Aorta (tissue), 5 donors: ENCODE measurements around the gene FARP1. TPM values are rescaled to one million over a fixed set of nuclear protein-coding genes. Genes with fewer than 3 reads are reported as not detected.
A peak's percentile ranks its signal among the peaks of the same experiment; 100 is the strongest.

ENCODE experiments used
- ATAC-seq: fragments of 200-7000 bp; cut with Tn5 transposase; one replicate; pipeline ENCODE4 v1.9.1; 2022; ENCODE audit warnings: moderate library complexity; ENCODE audit not compliant: low FRiP score
- DNase-seq, 2 donors: peaks; one replicate each; pipeline ENCODE4 v3.0.0-alpha.2; 2020
- H3K27ac ChIP-seq, 2 donors: one replicate each; pipeline ENCODE4 v1.5.1; 2013; ENCODE audit warnings: low read length in 2 of 2, mild to moderate bottlenecking in 2 of 2, moderate library complexity in 2 of 2, control low read depth in 1 of 2, inconsistent platforms in 1 of 2, low read depth in 1 of 2
- H3K27me3 ChIP-seq, 2 donors: one replicate each; pipeline ENCODE4 v1.6.1; 2013; ENCODE audit warnings: control low read depth in 1 of 2, low read length in 1 of 2, mild to moderate bottlenecking in 1 of 2, moderate library complexity in 1 of 2; ENCODE audit not compliant: insufficient read depth in 2 of 2, control insufficient read depth in 1 of 2
- H3K36me3 ChIP-seq, 2 donors: one replicate each; pipeline ENCODE4 v1.6.1; 2013; ENCODE audit warnings: control low read depth in 1 of 2, low read length in 1 of 2, mild to moderate bottlenecking in 1 of 2; ENCODE audit not compliant: insufficient read depth in 2 of 2, control insufficient read depth in 1 of 2
- H3K4me1 ChIP-seq, 2 donors: one replicate each; pipeline ENCODE4 v1.6.1; 2013; ENCODE audit warnings: low read length in 2 of 2, control low read depth in 1 of 2, mild to moderate bottlenecking in 1 of 2, moderate library complexity in 1 of 2; ENCODE audit not compliant: insufficient read depth in 2 of 2, control insufficient read depth in 1 of 2
- H3K4me3 ChIP-seq, 2 donors: one replicate each; pipeline ENCODE4 v1.5.1; 2013; ENCODE audit warnings: low read length in 2 of 2, control low read depth in 1 of 2, mild to moderate bottlenecking in 1 of 2
- H3K9me3 ChIP-seq: one replicate; pipeline ENCODE4 v1.6.1; 2013; ENCODE audit warnings: mild to moderate bottlenecking, low read length; ENCODE audit not compliant: control insufficient read depth
- WGBS, 2 donors: extraction: QIAGEN DNeasy Blood & Tissue Kit; methylation state at CpG; one replicate each; pipeline ENCODE4 v1.1.7; 2013; 5-methylcytosine and 5-hydroxymethylcytosine counted together
- intact Hi-C, 2 donors: fragments of 100-400 bp; cut with DNase I; formaldehyde crosslinking; loops; one replicate each; pipeline versions ENCODE4 v1.14.2 to v1.15.0; 2022
- polyA plus RNA-seq, 2 donors: library from polyadenylated mRNA; stranded (reverse); fragments of 200-250 nt; gene quantifications; one replicate each; pipeline ENCODE4 v1.2.3, GENCODE V29; 2013
- total RNA-seq, 2 donors: library from RNA; stranded (reverse); fragmentation: NEBNext Ultra II Directional; extraction: Animal tissue kit (Norgen Biotek cat#: 25700); gene quantifications; one replicate each; pipeline ENCODE4 v1.2.1, GENCODE V29; 2021
- donor health status: healthy with polysubstance abuse.
- donor health status: Bipolar disorder and iron deficiency.
- donor health status: DM: no; HTN: no; CAD: no.
- donor health status: DM: no; HTN: no; CAD: no.
- donor health status: DM: yes; HTN: yes; CAD: no.

The FARP1 gene
- total and polyA plus RNA-seq, 4 donors = 3.3 to 41.7 (median 23.7) TPM

GRCh38 chr13:98434060-98434459 lies 291.2 kb downstream of the FARP1 start:
- Histone ChIP-seq H3K9me3 (no peaks in the 10 kb centered on the region), H3K27ac (no peak overlapping the region), H3K4me1 (no peaks in the 10 kb centered on the region), H3K4me3 (no peak overlapping the region), H3K27me3 (no peaks in the 10 kb centered on the region), H3K36me3 (no peaks in the 10 kb centered on the region)
- WGBS, 2 donors = 82 to 83% methylated on average over 6 of the region's 6 CpGs
- DNase-seq = no peak
- intact Hi-C loops = loop anchor here in 1 of 2 donors (10.0 kb wide), 1 partner anchor 579 kb away; no protein-coding TSS in a partner anchor
- ATAC-seq = no peak

- H3K4me1 ChIP-seq = no peaks in the 10 kb centered on the region
- 67 to 69% methylated on average over 11 of the region's 11 CpGs for WGBS, 2 donors
- ATAC-seq (no peak), DNase-seq (no peak)
- intact Hi-C loops = loop anchor here in 1 of 2 donors (10.0 kb wide), 1 partner anchor 581 kb away; no protein-coding TSS in a partner anchor
- H3K36me3 ChIP-seq = no peaks in the 10 kb centered on the region
- H3K27me3 ChIP-seq = no peaks in the 10 kb centered on the region
- H3K9me3 ChIP-seq = no peaks in the 10 kb centered on the region
- no peak overlapping the region for H3K4me3 ChIP-seq
- no peak overlapping the region for H3K27ac ChIP-seq
Measured at GRCh38 chr13:98435376-98435775, 292.5 kb downstream of the FARP1 start.

GRCh38 chr13:98436233-98436910 lies 293.5 kb downstream of the FARP1 start:
- H3K4me3 ChIP-seq = no peak overlapping the region
- H3K27ac ChIP-seq = no peak overlapping the region
- ATAC-seq = no peak
- WGBS, 2 donors = 86 to 88% methylated on average over 12 of the region's 12 CpGs
- DNase-seq = peak in 1 of 2 donors; percentile 15
- no peaks in the 10 kb centered on the region for H3K4me1 ChIP-seq
- H3K36me3 ChIP-seq = no peaks in the 10 kb centered on the region
- intact Hi-C loops = loop anchor here in 1 of 2 donors (10.0 kb wide), 1 partner anchor 582 kb away; no protein-coding TSS in a partner anchor
- H3K27me3 ChIP-seq = no peaks in the 10 kb centered on the region
- no peaks in the 10 kb centered on the region for H3K9me3 ChIP-seq

DNA sequence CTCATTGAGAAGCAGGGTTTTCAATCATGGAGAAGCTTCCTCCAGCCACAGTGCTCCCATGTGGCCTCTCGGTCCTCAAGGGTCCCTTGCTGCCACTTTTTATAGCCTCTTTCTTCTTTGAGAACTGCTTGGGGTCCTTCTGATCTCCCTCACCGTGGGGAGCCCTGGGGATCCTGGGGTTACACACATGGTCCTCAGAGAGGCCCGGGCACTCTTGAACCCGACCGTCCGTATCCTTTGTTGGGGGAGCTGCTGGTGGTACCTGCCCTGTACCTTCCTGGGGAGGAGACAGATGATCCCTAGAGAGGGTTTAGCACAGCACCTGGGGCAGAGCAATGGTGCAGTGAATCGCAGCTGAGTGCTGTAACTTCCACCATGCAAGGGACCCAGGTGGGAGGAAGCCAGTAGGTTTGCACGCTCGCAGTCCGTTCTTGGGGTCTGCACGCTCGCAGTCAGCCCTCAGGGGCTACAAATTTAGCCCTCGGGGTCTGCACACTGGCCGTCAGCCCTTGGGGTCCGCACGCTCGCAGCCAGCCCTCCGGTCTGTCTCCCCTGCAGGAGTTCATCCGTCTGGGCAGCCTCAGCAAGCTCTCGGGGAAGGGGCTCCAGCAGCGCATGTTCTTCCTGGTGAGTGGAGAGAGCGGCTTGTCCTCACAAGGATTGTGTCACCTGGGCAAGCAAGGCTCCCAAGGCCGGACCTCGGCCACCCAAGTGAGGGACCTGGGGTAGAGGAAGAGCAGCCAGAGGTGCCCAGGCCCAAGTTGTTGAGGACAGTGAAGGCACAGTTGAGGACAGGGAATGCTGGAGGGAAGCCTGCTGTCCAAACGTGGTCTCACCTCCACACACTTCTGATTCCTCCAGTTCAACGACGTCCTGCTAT lies 295.6 kb downstream of the FARP1 start:
- intact Hi-C loops = loop anchor here in 1 of 2 donors (10.0 kb wide), 1 partner anchor 584 kb away; no protein-coding TSS in a partner anchor
- no peaks in the 10 kb centered on the region for H3K9me3 ChIP-seq
- ATAC-seq (no peak), DNase-seq (peak in 1 of 2 donors; percentile 61)
- H3K4me3 ChIP-seq = no peak overlapping the region
- no peaks in the 10 kb centered on the region for H3K36me3 ChIP-seq
- H3K4me1 ChIP-seq = no peaks in the 10 kb centered on the region
- no peaks in the 10 kb centered on the region for H3K27me3 ChIP-seq
- 96% methylated on average over 27 of the region's 27 CpGs for WGBS, 2 donors
- no peak overlapping the region for H3K27ac ChIP-seq

GRCh38 chr13:98439126-98439828 lies 296.4 kb downstream of the FARP1 start:
- DNase-seq = peak; percentile 17 to 65
- Histone ChIP-seq H3K36me3 (no peaks in the 10 kb centered on the region), H3K27me3 (no peaks in the 10 kb centered on the region), H3K4me1 (no peaks in the 10 kb centered on the region), H3K27ac (no peak overlapping the region), H3K4me3 (no peak overlapping the region), H3K9me3 (no peaks in the 10 kb centered on the region)
- no peak for ATAC-seq
- intact Hi-C loops = loop anchor here in 1 of 2 donors (10.0 kb wide), 1 partner anchor 584 kb away; no protein-coding TSS in a partner anchor
- 93 to 95% methylated on average over 31 to 32 of the region's 32 CpGs for WGBS, 2 donors

DNA sequence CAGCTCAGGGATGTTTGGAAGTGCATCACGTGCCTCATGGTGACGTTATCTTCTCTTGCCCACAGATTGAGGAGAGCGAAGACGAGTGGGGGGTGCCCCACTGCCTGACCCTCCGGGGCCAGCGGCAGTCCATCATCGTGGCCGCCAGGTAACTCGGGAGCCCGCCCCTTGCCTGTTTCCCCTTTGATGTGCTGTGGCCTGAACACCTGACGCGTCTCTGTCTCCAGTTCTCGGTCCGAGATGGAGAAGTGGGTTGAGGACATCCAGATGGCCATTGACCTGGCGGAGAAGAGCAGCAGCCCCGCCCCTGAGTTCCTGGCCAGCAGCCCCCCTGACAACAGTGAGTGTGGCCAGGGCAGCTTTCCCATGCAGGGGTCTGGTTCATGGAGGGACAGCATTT lies 297.0 kb downstream of the FARP1 start:
- DNase-seq (peak in 1 of 2 donors; percentile 30), ATAC-seq (no peak)
- intact Hi-C loops = loop anchor here in 1 of 2 donors (10.0 kb wide), 2 partner anchors 295 to 585 kb away; partner anchors contain the start of gene FARP1
- no peaks in the 10 kb centered on the region for H3K36me3 ChIP-seq
- H3K27me3 ChIP-seq = no peaks in the 10 kb centered on the region
- no peak overlapping the region for H3K27ac ChIP-seq
- H3K9me3 ChIP-seq = no peaks in the 10 kb centered on the region
- H3K4me1 ChIP-seq = no peaks in the 10 kb centered on the region
- H3K4me3 ChIP-seq = no peak overlapping the region
- 94 to 97% methylated on average over 16 of the region's 16 CpGs for WGBS, 2 donors

GRCh38 chr13:98440390-98441055 lies 297.6 kb downstream of the FARP1 start:
- ATAC-seq (no peak), DNase-seq (peak; percentile 19 to 69)
- intact Hi-C loops = loop anchor here in 1 of 2 donors (10.0 kb wide), 1 partner anchor 296 kb away; the partner anchor contains the start of gene FARP1
- WGBS, 2 donors = 94 to 95% methylated on average over 25 of the region's 25 CpGs
- Histone ChIP-seq H3K4me1 (no peaks in the 10 kb centered on the region), H3K36me3 (no peaks in the 10 kb centered on the region), H3K27me3 (no peaks in the 10 kb centered on the region), H3K27ac (no peak overlapping the region), H3K4me3 (no peak overlapping the region), H3K9me3 (no peaks in the 10 kb centered on the region)
